ENCODE results near the gene PSMD12.

DNA sequence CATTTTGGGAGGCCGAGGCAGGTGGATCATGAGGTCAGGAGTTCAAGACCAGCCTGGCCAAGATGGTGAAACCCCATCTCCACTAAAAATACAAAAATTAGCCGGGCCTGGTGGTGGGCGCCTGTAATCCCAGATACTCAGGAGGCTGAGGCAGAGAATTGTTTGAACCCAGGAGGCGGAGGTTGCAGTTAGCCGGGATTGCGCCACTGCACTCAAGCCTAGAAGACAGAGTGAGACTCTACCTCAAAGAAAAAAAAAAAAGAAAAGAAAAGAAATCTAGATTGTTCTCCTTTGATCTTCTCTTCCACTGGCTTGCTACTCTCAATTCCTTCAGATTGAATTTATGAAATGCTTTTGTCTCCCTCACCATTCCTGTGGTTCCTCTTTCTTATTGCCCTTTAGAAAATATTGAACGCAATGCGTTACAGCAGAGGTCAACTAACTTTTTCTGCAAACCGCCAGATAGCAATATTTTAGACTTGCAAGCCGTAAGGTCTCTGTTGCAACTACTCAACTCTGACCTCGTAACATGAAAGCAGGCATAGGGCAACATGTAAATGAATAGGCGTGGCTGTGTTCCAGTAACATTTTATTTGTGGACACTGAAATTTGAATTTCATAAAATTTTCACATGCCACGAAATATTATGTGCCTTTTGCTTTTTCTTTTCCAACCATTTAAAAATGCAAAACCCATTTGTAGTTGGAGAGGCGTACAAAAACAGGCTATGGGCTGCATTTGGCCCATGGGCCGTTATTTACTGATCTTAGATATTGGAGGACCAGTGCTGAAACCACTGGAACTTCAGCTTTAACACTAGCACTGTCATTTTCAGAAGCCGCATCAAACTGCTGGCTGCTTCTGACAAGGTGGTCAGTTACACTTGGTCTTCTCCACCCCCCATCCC, 35.5 kb upstream of the PSMD12 start:
- TF ChIP-seq, protein P1, sequence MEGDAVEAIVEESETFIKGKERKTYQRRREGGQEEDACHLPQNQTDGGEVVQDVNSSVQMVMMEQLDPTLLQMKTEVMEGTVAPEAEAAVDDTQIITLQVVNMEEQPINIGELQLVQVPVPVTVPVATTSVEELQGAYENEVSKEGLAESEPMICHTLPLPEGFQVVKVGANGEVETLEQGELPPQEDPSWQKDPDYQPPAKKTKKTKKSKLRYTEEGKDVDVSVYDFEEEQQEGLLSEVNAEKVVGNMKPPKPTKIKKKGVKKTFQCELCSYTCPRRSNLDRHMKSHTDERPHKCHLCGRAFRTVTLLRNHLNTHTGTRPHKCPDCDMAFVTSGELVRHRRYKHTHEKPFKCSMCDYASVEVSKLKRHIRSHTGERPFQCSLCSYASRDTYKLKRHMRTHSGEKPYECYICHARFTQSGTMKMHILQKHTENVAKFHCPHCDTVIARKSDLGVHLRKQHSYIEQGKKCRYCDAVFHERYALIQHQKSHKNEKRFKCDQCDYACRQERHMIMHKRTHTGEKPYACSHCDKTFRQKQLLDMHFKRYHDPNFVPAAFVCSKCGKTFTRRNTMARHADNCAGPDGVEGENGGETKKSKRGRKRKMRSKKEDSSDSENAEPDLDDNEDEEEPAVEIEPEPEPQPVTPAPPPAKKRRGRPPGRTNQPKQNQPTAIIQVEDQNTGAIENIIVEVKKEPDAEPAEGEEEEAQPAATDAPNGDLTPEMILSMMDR (IDR thresholded peaks at IDR 0.05), result no peak
- TF ChIP-seq POLR2AphosphoS5 (IDR thresholded peaks at IDR 0.05) (no peak), EP300 (IDR thresholded peaks at IDR 0.05) (no peak), POLR2A (IDR thresholded peaks at IDR 0.05) (no peak)
